Body of pancreas (tissue), 4 donors: ENCODE measurements around the gene FTCD.

Experiments used
- CTCF ChIP-seq, 7 experiments: fragments of 450-650 bp in 4 of 7; fragments of 200-600 bp in 3 of 7; sonication (generic) in 3 of 7; IDR thresholded peaks; one replicate each; pipeline ENCODE4 v1.5.1; 2016 to 2019; ENCODE audit warnings: antibody characterized with exemption in 7 of 7
- POLR2A ChIP-seq, 3 donors: fragments of 450-650 bp; IDR thresholded peaks; one replicate each; pipeline ENCODE4 v1.6.1; 2016; ENCODE audit warnings: antibody characterized with exemption in 3 of 3, mild to moderate bottlenecking in 2 of 3

DNA sequence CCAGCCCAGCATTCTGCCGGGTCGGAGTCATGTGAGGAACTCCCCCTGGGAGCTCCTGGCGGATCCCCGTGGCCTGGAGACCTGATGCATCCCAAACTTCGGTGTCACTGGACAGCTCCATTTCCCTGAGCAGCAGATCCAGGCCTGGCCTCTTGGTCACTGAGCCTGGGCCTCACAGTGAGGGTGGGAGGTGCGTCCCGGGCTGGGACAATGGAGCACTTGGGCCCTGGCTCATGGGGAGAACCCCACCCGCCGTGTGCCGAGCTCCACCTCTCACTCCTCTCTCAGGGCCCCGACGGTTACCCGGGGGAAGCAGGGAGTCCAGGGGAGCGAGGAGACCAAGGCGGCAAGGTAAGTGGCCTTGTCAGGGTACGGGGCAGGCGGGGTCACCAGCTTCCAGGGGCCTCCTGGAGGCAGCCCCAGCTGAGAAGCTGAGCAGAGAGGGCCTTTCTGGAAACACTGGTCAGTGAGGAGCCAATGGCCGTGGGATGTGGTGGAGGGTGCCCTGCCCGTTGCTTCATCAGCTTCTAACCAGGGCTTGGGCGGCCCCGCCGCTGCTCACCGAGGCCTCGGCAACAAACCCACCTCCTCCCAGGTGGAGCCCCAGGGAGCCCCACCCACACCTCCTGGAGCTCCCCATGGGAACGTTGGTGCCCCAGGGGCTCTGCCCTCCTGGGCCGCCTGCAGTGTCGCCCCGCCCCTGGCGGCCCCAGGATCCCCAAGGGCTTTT is 37.6 kb downstream of the FTCD start:
- TF ChIP-seq CTCF (IDR thresholded peaks at IDR 0.05) (no peak), POLR2A (IDR thresholded peaks at IDR 0.05) (no peak)
